Measurements from ENCODE around the gene METTL15.

DNA sequence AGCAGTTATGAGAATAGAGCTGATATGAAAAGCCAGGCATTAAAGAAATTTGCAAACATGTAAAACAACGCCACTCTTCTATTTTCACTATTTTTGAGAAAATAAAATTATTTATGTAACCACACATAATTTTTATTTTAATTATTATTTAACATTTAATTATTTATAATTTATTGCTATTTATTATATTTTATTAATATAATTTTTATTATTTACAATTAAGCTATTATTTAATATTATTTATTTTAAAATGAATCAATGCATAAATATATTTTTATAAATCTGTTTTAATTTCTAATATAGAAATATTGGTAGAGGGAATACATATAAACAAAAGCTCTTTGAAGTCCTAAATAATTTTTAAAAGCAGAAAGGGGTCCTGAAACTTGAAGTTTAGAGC is 36.9 kb upstream of the METTL15 start:
- TF ChIP-seq CTCF (IDR thresholded peaks at IDR 0.05; ENCODE audit: insufficient read depth, low read length, poor library complexity, severe bottlenecking) = no peak
- TF ChIP-seq EZH2phosphoT487 (conservative IDR thresholded peaks at IDR 0.05; ENCODE audit: low read length) = no peak
